Measurements from ENCODE around the gene RHNO1.

RHNO1 gene

GRCh38 chr12:2884810-2885209, 7.8 kb downstream of the RHNO1 start:
- no peak overlapping the region for H3K4me3 Mint-ChIP-seq
- H3K36me3 Mint-ChIP-seq: peaks cover under 1% of the 10 kb centered on the region
- H3K4me1 Mint-ChIP-seq: peaks cover 29% of the 10 kb centered on the region
- H3K9me3 Mint-ChIP-seq: no peaks in the 10 kb centered on the region
- peak overlapping the region; percentile 9 for H3K27ac Mint-ChIP-seq
- H3K27me3 Mint-ChIP-seq: no peaks in the 10 kb centered on the region

GRCh38 chr12:2886768-2887450, 9.9 kb downstream of the RHNO1 start:
- Mint-ChIP-seq H3K36me3 (no peaks in the 10 kb centered on the region), H3K4me3 (no peak overlapping the region), H3K27me3 (no peaks in the 10 kb centered on the region), H3K4me1 (peaks cover 28% of the 10 kb centered on the region), H3K27ac (no peak overlapping the region), H3K9me3 (no peaks in the 10 kb centered on the region)

GRCh38 chr12:2890001-2890387, 13.0 kb downstream of the RHNO1 start:
- Mint-ChIP-seq H3K9me3 (no peaks in the 10 kb centered on the region), H3K4me3 (peak overlapping the region; percentile 94), H3K4me1 (peaks cover 31% of the 10 kb centered on the region), H3K36me3 (no peaks in the 10 kb centered on the region), H3K27me3 (no peaks in the 10 kb centered on the region), H3K27ac (peak overlapping the region; percentile 87)

GRCh38 chr12:2890388-2891239, 13.6 kb downstream of the RHNO1 start, which contains the start of gene TULP3:
Gene TULP3, plus strand, starts transcription at chr12:2890891. Its CDS starts 57 bp downstream, at chr12:2890948.
- peak within 1 kb of the TSS; percentile 94 for H3K4me3 Mint-ChIP-seq
- peak within 1 kb of the TSS; percentile 87 for H3K27ac Mint-ChIP-seq
- no peaks in the 10 kb centered on the region for H3K9me3 Mint-ChIP-seq
- no peaks in the 10 kb centered on the region for H3K27me3 Mint-ChIP-seq
- H3K36me3 Mint-ChIP-seq: no peaks in the 10 kb centered on the region
- peaks cover 31% of the 10 kb centered on the region for H3K4me1 Mint-ChIP-seq

GRCh38 chr12:2891240-2892053, 14.4 kb downstream of the RHNO1 start:
- peaks cover 31% of the 10 kb centered on the region for H3K4me1 Mint-ChIP-seq
- no peaks in the 10 kb centered on the region for H3K27me3 Mint-ChIP-seq
- peak overlapping the region; percentile 76 for H3K27ac Mint-ChIP-seq
- H3K36me3 Mint-ChIP-seq: no peaks in the 10 kb centered on the region
- H3K9me3 Mint-ChIP-seq: no peaks in the 10 kb centered on the region
- peak overlapping the region; percentile 94 for H3K4me3 Mint-ChIP-seq

- Mint-ChIP-seq H3K4me3 (peak overlapping the region; percentile 94), H3K9me3 (no peaks in the 10 kb centered on the region), H3K27ac (no peak overlapping the region), H3K4me1 (peaks cover 31% of the 10 kb centered on the region), H3K36me3 (no peaks in the 10 kb centered on the region), H3K27me3 (no peaks in the 10 kb centered on the region)
Measured at GRCh38 chr12:2892246-2892645, 15.2 kb downstream of the RHNO1 start.

GRCh38 chr12:2893007-2893406, 16.0 kb downstream of the RHNO1 start:
- H3K4me3 Mint-ChIP-seq: peak overlapping the region; percentile 66

GRCh38 chr12:2895051-2895451, 18.0 kb downstream of the RHNO1 start:
- H3K9me3 Mint-ChIP-seq: no peaks in the 10 kb centered on the region
- no peak overlapping the region for H3K4me3 Mint-ChIP-seq
- no peak overlapping the region for H3K27ac Mint-ChIP-seq
- no peaks in the 10 kb centered on the region for H3K36me3 Mint-ChIP-seq
- peaks cover 18% of the 10 kb centered on the region for H3K4me1 Mint-ChIP-seq
- no peaks in the 10 kb centered on the region for H3K27me3 Mint-ChIP-seq

More at GRCh38 chr12:2893007-2893406, 16.0 kb downstream of the RHNO1 start:
- Mint-ChIP-seq H3K9me3 (no peaks in the 10 kb centered on the region), H3K36me3 (no peaks in the 10 kb centered on the region), H3K27ac (peak overlapping the region; percentile 17), H3K4me1 (peaks cover 31% of the 10 kb centered on the region), H3K27me3 (no peaks in the 10 kb centered on the region)

- H3K36me3 Mint-ChIP-seq: no peaks in the 10 kb centered on the region
- H3K27me3 Mint-ChIP-seq: no peaks in the 10 kb centered on the region
- no peaks in the 10 kb centered on the region for H3K9me3 Mint-ChIP-seq
- H3K27ac Mint-ChIP-seq: no peak overlapping the region
- peaks cover 14% of the 10 kb centered on the region for H3K4me1 Mint-ChIP-seq
- no peak overlapping the region for H3K4me3 Mint-ChIP-seq
Measured at GRCh38 chr12:2895511-2895910, 18.5 kb downstream of the RHNO1 start.

- Mint-ChIP-seq H3K9me3 (no peaks in the 10 kb centered on the region), H3K4me1 (peaks cover 5% of the 10 kb centered on the region), H3K4me3 (no peak overlapping the region), H3K36me3 (no peaks in the 10 kb centered on the region), H3K27me3 (no peaks in the 10 kb centered on the region), H3K27ac (no peak overlapping the region)
Measured at GRCh38 chr12:2897418-2897817, 20.4 kb downstream of the RHNO1 start.

- Mint-ChIP-seq H3K4me1 (no peaks in the 10 kb centered on the region), H3K9me3 (no peaks in the 10 kb centered on the region), H3K27me3 (no peaks in the 10 kb centered on the region), H3K4me3 (no peak overlapping the region), H3K36me3 (no peaks in the 10 kb centered on the region), H3K27ac (no peak overlapping the region)
Measured at GRCh38 chr12:2900642-2901041, 23.6 kb downstream of the RHNO1 start.

GRCh38 chr12:2902272-2902880, 25.4 kb downstream of the RHNO1 start:
- H3K4me1 Mint-ChIP-seq: no peaks in the 10 kb centered on the region
- H3K27me3 Mint-ChIP-seq: no peaks in the 10 kb centered on the region
- H3K4me3 Mint-ChIP-seq: no peak overlapping the region
- no peak overlapping the region for H3K27ac Mint-ChIP-seq
- no peaks in the 10 kb centered on the region for H3K36me3 Mint-ChIP-seq
- no peaks in the 10 kb centered on the region for H3K9me3 Mint-ChIP-seq

GRCh38 chr12:2904260-2904659, 27.2 kb downstream of the RHNO1 start:
- Mint-ChIP-seq H3K27me3 (no peaks in the 10 kb centered on the region), H3K36me3 (no peaks in the 10 kb centered on the region), H3K4me3 (no peak overlapping the region), H3K4me1 (no peaks in the 10 kb centered on the region), H3K9me3 (no peaks in the 10 kb centered on the region), H3K27ac (no peak overlapping the region)

GRCh38 chr12:2912216-2912575, 35.2 kb downstream of the RHNO1 start:
- no peaks in the 10 kb centered on the region for H3K9me3 Mint-ChIP-seq
- peaks cover 6% of the 10 kb centered on the region for H3K36me3 Mint-ChIP-seq
- H3K4me1 Mint-ChIP-seq: no peaks in the 10 kb centered on the region
- H3K27ac Mint-ChIP-seq: no peak overlapping the region
- no peak overlapping the region for H3K4me3 Mint-ChIP-seq
- H3K27me3 Mint-ChIP-seq: no peaks in the 10 kb centered on the region

- Mint-ChIP-seq H3K36me3 (peaks cover 14% of the 10 kb centered on the region), H3K9me3 (no peaks in the 10 kb centered on the region), H3K4me1 (no peaks in the 10 kb centered on the region), H3K4me3 (no peak overlapping the region), H3K27ac (no peak overlapping the region), H3K27me3 (no peaks in the 10 kb centered on the region)
Measured at GRCh38 chr12:2919249-2919648, 42.2 kb downstream of the RHNO1 start.

Measured in activated naive CD4-positive, alpha-beta T cell treated with anti-CD3 and anti-CD28 coated beads, Interleukin-2, amount 50 U/mL, for 24 hours (primary cell).